GM12801 (cell line): ENCODE results near the gene RBM20.

Experiments used
- CTCF ChIP-seq: IDR thresholded peaks from one replicate; pipeline ENCODE4 v1.5.1; 2011; ENCODE audit warnings: control low read depth; ENCODE audit not compliant: insufficient read length; ENCODE audit errors: extremely low read depth

Gene RBM20

GRCh38 chr10:110618230-110618610, 25.9 kb upstream of the RBM20 start:
- no peak for TF ChIP-seq CTCF

- TF ChIP-seq CTCF: no peak
These were observed 24.4 kb upstream of the RBM20 start for GRCh38 chr10:110619514-110620397.

DNA sequence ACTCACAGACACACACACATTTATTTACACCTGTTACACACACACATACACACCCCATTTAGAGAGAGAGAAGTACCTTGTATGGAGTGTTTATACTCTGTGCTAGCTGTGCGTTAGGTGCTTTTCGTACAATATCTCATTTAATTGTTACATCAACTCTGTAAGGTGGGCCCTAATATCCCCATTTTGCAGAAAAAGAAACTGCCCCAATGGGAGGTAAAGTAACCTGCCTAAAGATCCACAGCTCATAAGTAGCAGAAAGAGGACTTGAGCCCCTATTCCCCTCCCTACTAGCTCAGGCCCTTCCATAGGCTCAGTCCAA, 23.8 kb upstream of the RBM20 start:
- TF ChIP-seq CTCF: no peak

GRCh38 chr10:110625356-110625894, 18.7 kb upstream of the RBM20 start:
- TF ChIP-seq CTCF: no peak

DNA sequence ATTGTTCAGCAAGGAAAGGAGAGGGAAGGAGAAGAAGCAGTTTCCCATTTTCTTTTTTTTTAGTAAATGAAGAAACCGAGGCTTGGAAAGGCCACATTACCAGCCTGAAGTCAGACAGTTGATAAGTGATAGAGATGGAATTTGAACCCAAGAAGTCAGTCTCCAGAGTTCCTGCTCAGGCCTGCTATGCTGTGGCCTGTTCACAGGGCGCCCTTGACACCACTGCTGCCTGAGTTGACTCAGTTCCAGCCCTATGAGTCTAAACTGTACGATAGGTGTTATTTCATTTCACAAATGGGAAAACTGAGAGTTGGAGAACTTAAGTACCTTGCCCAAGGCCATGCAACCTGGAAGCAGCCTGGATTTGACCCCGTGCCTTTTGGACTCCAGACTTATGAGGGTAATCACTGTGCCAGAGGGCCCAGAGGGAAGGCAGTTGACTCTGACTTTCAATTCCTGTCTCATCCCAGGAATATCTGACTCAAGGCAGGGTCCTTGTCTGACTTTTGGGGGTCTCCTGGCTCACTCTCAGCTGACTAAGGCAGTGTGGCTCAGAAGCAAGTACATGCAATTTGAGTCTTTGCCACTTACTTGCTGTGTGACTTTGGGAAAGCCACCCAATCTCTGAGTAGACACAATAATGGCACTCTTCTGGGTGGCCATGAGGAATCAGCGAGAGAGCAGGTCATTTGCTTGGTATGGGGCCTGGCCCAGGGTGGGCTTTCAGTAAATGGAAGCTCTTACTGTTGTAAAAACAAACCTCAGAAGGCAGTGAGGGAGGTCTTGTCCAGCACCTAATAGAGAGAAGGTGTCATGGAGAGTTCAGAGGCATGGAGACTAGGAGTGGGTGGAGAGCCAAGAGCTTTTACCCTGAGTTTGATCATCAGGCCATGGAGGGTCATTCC, 17.9 kb upstream of the RBM20 start:
- TF ChIP-seq CTCF: no peak

GRCh38 chr10:110628161-110628560, 16.0 kb upstream of the RBM20 start:
- no peak for TF ChIP-seq CTCF

DNA sequence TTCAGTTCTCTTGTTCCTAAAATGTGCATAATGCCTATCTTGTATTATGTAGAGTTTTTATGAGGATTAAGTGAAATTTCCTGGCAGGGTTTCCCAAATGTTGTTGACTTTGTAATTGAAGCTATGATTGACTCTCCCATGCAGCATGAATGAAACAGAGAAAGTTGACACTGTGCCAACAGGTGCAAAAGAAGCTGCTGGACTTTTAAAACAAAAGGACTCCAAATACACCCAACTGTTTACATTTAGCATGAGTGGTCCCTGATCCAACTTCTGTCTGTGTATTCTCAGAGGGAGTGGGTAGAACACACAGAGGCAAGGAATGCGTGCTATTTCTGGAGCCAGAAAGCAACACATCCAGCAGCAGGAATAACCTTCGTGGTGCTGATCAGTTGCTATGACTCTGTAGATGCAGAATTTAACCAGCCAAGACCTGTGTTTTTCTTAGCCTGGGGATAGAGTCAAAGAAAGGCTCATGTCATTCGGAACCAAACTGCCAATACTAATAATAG, 14.4 kb upstream of the RBM20 start:
- no peak for TF ChIP-seq CTCF
